K562 (cell line): ENCODE results near the gene ANAPC5.

Experiments used
- NFRKB ChIP-seq: fragments of 450-650 bp; IDR thresholded peaks from 2 replicates; pipeline ENCODE4 v1.6.1; 2016; ENCODE audit warnings: low read depth
- ZFX ChIP-seq: sonication (generic); formaldehyde crosslinking; IDR thresholded peaks from 2 replicates; pipeline ENCODE4 v1.8.0; 2022; ENCODE audit warnings: mild to moderate bottlenecking, missing genetic modification reagents, moderate library complexity
- TF ChIP-seq, protein P1 (sequence below), 3 experiments: IDR thresholded peaks in 2 of 3; conservative IDR thresholded peaks in 1 of 3; 2 replicates each; pipeline ENCODE4 v1.5.1; 2011 to 2012; ENCODE audit warnings: low read length in 3 of 3, mild to moderate bottlenecking in 3 of 3, control low read depth in 2 of 3, improper control_type of control experiment in 1 of 3, inconsistent platforms in 1 of 3, low read depth in 1 of 3, mixed read lengths in 1 of 3, moderate library complexity in 1 of 3; ENCODE audit not compliant: insufficient read depth in 2 of 3
- TF ChIP-seq, protein P2 (sequence below): fragments of 250-450 bp; sonication (Bioruptor Pico); IDR thresholded peaks from 2 replicates; pipeline ENCODE4 v1.4.0; 2020; ENCODE audit warnings: mild to moderate bottlenecking, moderate library complexity

DNA sequence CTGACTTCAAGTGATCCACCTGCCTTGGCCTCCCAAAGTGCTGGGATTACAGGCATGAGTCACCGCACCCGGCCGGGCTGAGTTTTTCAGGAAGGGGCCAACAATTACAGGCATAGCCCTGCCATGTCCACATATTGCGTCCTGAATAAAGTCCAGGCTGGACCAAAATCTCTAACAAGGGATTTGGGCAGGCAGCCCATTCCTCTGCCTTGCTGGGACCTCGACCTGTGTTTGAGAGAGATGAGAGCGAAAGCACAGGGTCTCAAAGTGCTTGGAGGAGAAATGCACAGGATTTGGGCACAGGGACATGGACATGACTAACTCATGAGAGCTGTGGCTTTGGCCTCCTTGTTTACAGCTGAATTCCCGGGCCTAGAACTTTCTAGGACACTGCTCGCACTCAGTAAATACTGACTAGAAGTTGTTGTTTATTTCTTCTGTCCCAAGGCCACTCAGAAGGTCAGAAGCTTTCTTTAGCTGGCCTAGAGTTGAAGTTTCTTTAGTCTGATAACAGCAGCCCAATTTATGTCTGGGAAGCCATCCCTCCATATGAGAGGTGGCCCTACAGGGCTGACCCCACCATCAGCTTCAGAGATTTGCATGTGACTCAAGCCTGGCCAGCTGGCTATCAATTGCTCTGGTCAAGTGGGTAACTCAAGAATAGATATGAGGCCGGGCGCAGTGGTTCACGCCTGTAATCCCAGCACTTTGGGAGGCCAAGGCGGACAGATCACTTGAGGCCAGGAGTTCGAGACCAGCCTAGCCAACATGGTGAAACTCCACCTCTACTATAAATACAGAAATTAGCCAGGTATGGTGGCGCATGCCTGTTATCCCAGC lies 67.4 kb downstream of the ANAPC5 start:
- TF ChIP-seq, protein P1, sequence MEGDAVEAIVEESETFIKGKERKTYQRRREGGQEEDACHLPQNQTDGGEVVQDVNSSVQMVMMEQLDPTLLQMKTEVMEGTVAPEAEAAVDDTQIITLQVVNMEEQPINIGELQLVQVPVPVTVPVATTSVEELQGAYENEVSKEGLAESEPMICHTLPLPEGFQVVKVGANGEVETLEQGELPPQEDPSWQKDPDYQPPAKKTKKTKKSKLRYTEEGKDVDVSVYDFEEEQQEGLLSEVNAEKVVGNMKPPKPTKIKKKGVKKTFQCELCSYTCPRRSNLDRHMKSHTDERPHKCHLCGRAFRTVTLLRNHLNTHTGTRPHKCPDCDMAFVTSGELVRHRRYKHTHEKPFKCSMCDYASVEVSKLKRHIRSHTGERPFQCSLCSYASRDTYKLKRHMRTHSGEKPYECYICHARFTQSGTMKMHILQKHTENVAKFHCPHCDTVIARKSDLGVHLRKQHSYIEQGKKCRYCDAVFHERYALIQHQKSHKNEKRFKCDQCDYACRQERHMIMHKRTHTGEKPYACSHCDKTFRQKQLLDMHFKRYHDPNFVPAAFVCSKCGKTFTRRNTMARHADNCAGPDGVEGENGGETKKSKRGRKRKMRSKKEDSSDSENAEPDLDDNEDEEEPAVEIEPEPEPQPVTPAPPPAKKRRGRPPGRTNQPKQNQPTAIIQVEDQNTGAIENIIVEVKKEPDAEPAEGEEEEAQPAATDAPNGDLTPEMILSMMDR (IDR thresholded peaks at IDR 0.05 in 2 of 3, conservative IDR thresholded peaks at IDR 0.05 in 1 of 3; ENCODE audit: insufficient read depth in 2 of 3, low read depth in 1 of 3, low read length in 3 of 3): no peak
- TF ChIP-seq ZFX (CRISPR knock-in tag) (no peak), NFRKB (no peak)
- TF ChIP-seq, protein P2, sequence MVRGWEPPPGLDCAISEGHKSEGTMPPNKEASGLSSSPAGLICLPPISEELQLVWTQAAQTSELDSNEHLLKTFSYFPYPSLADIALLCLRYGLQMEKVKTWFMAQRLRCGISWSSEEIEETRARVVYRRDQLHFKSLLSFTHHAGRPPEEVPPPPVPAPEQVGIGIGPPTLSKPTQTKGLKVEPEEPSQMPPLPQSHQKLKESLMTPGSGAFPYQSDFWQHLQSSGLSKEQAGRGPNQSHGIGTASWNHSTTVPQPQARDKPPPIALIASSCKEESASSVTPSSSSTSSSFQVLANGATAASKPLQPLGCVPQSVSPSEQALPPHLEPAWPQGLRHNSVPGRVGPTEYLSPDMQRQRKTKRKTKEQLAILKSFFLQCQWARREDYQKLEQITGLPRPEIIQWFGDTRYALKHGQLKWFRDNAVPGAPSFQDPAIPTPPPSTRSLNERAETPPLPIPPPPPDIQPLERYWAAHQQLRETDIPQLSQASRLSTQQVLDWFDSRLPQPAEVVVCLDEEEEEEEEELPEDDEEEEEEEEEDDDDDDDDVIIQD (CRISPR knock-in tag): no peak
